Glutamatergic neuron (in vitro differentiated cells): ENCODE results near the gene RIN2. TPM values are rescaled to one million over a fixed set of nuclear protein-coding genes. Genes with fewer than 3 reads are reported as not detected.

Experiments used
- DNase-seq: peaks from one replicate; pipeline ENCODE4 v3.0.0; 2022
- H3K27ac Mint-ChIP-seq: one replicate; pipeline ENCODE4 v1.8.0; 2020; ENCODE audit warnings: mild to moderate bottlenecking, mixed read lengths, inconsistent platforms; ENCODE audit not compliant: unreplicated experiment
- H3K27me3 Mint-ChIP-seq: one replicate; pipeline ENCODE4 v1.8.0; 2020; ENCODE audit warnings: mild to moderate bottlenecking, moderate library complexity, mixed read lengths, inconsistent platforms; ENCODE audit not compliant: unreplicated experiment
- H3K36me3 Mint-ChIP-seq: one replicate; pipeline ENCODE4 v1.8.0; 2020; ENCODE audit warnings: mild to moderate bottlenecking, mixed read lengths, inconsistent platforms; ENCODE audit not compliant: unreplicated experiment
- H3K4me1 Mint-ChIP-seq: one replicate; pipeline ENCODE4 v1.8.0; 2020; ENCODE audit warnings: mild to moderate bottlenecking, low read depth, mixed read lengths, inconsistent platforms; ENCODE audit not compliant: unreplicated experiment
- H3K4me3 Mint-ChIP-seq: one replicate; pipeline ENCODE4 v1.8.0; 2020; ENCODE audit warnings: mild to moderate bottlenecking, mixed read lengths, inconsistent platforms; ENCODE audit not compliant: unreplicated experiment
- H3K9me3 Mint-ChIP-seq: one replicate; pipeline ENCODE4 v1.8.0; 2020; ENCODE audit warnings: mild to moderate bottlenecking, moderate library complexity, mixed read lengths, inconsistent platforms; ENCODE audit not compliant: unreplicated experiment
- total RNA-seq: library from RNA; stranded (reverse); fragmentation: NEBNext Ultra II Directional; extraction: Animal tissue kit (Norgen Biotek cat#: 25700); gene quantifications from one replicate; pipeline ENCODE4 v1.2.1, GENCODE V29; 2021; ENCODE audit not compliant: unreplicated experiment
- TF ChIP-seq, protein P1 (sequence below): fragments of 200-600 bp; sonication (generic); IDR thresholded peaks from one replicate; pipeline ENCODE4 v1.5.0; 2021; ENCODE audit not compliant: partially characterized antibody, unreplicated experiment

RIN2 gene
- total RNA-seq, 1 donor from 2014 or later: 108 TPM

DNA sequence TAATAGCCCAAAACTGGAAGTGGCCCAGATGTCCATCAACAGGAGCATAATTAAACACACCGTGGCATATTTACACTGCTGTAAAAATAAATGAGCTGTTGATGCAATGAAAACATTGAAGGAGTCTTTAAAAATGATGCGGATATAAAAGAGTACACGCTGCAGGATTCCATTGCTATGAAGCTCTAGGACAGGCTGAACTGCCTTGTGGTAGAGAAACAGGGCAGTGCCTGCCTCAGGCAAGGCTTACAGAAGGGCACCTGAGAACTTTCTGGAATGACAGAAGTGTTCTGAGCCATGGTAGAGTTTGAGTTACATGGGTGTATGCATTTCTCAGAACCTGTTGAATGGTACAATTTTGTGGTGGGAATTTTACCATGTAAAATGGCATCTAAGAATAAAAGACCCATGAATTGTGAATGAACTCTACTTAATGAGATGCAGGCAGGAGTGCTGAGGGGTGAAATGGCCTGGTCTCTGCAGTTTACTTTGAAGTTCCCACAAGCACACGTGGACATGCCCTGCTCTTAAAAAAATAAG, 45.3 kb upstream of the RIN2 start:
- TF ChIP-seq, protein P1, sequence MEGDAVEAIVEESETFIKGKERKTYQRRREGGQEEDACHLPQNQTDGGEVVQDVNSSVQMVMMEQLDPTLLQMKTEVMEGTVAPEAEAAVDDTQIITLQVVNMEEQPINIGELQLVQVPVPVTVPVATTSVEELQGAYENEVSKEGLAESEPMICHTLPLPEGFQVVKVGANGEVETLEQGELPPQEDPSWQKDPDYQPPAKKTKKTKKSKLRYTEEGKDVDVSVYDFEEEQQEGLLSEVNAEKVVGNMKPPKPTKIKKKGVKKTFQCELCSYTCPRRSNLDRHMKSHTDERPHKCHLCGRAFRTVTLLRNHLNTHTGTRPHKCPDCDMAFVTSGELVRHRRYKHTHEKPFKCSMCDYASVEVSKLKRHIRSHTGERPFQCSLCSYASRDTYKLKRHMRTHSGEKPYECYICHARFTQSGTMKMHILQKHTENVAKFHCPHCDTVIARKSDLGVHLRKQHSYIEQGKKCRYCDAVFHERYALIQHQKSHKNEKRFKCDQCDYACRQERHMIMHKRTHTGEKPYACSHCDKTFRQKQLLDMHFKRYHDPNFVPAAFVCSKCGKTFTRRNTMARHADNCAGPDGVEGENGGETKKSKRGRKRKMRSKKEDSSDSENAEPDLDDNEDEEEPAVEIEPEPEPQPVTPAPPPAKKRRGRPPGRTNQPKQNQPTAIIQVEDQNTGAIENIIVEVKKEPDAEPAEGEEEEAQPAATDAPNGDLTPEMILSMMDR: no peak
- no peaks in the 10 kb centered on the region for H3K36me3 Mint-ChIP-seq
- no peak for DNase-seq
- peaks cover 13% of the 10 kb centered on the region for H3K4me1 Mint-ChIP-seq
- peaks cover 2% of the 10 kb centered on the region for H3K9me3 Mint-ChIP-seq
- no peak overlapping the region for H3K27ac Mint-ChIP-seq
- H3K4me3 Mint-ChIP-seq: no peak overlapping the region
- H3K27me3 Mint-ChIP-seq: peaks cover 5% of the 10 kb centered on the region

DNA sequence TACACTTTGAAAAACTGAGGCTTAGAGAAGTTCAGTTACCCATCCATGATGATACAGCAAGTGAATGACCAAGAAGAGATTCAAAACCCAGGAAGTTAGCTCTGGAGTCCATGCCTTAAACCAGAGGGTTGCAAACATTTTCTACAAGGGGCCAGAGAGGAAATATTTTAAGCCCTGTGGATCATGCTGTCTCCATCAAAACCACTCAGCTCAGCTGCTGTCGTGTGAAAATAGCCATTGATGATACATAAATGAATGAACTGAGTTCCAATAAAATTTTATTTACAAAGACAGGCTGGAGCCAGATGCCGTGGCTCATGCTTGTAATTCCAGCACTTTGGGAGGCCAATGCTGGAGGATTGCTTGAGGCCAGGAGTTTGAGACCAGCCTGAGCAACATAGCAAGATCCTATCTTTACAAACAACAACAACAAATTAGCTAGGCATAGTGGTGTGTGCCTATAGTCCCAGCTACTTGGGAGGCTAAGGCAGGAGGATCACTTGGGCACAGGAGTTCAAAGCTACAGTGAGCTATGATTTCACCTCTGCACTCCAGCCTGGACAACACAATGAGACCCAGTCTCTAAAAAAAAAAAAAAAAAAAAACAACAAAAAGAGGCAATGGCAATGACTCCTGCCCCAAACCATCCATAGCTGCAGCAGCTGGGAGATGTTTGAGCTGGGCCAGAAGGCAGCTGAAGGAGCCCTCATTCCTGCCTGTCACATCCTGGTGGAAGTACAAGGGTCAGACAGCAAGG, 44.1 kb upstream of the RIN2 start:
- H3K27ac Mint-ChIP-seq: no peak overlapping the region
- TF ChIP-seq, protein P1: no peak
- H3K4me3 Mint-ChIP-seq: no peak overlapping the region
- peaks cover 6% of the 10 kb centered on the region for H3K36me3 Mint-ChIP-seq
- DNase-seq: no peak
- H3K4me1 Mint-ChIP-seq: peaks cover 13% of the 10 kb centered on the region
- H3K9me3 Mint-ChIP-seq: peaks cover 2% of the 10 kb centered on the region
- peaks cover 5% of the 10 kb centered on the region for H3K27me3 Mint-ChIP-seq

DNA sequence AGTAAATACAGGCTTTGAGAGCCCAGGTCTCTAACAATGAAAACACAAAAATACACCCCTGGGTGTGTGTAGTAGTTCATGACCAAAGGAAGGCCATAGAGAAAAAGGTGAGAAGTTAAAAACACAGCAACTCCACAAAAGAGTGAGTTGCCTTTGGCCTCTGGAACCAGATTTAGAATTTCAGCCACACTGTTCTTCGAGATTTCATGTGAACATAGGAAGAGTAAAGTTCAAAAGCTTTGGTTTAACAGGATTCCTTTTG, 43.5 kb upstream of the RIN2 start:
- TF ChIP-seq, protein P1: no peak
- peaks cover 9% of the 10 kb centered on the region for H3K36me3 Mint-ChIP-seq
- peaks cover 4% of the 10 kb centered on the region for H3K9me3 Mint-ChIP-seq
- DNase-seq: no peak
- peaks cover 13% of the 10 kb centered on the region for H3K4me1 Mint-ChIP-seq
- H3K27ac Mint-ChIP-seq: no peak overlapping the region
- H3K4me3 Mint-ChIP-seq: no peak overlapping the region
- H3K27me3 Mint-ChIP-seq: peaks cover 5% of the 10 kb centered on the region

- H3K27me3 Mint-ChIP-seq: peaks cover under 1% of the 10 kb centered on the region
- DNase-seq: no peak
- peaks cover 6% of the 10 kb centered on the region for H3K9me3 Mint-ChIP-seq
- no peak overlapping the region for H3K27ac Mint-ChIP-seq
- peaks cover 4% of the 10 kb centered on the region for H3K4me1 Mint-ChIP-seq
- peaks cover 9% of the 10 kb centered on the region for H3K36me3 Mint-ChIP-seq
- H3K4me3 Mint-ChIP-seq: no peak overlapping the region
- TF ChIP-seq, protein P1: no peak
These were observed 42.1 kb upstream of the RIN2 start for GRCh38 chr20:19715986-19716385.

GRCh38 chr20:19718880-19719279, 39.2 kb upstream of the RIN2 start:
- H3K27me3 Mint-ChIP-seq: no peaks in the 10 kb centered on the region
- peaks cover 13% of the 10 kb centered on the region for H3K36me3 Mint-ChIP-seq
- TF ChIP-seq, protein P1: no peak
- no peak overlapping the region for H3K4me3 Mint-ChIP-seq
- peaks cover 4% of the 10 kb centered on the region for H3K9me3 Mint-ChIP-seq
- no peak for DNase-seq
- no peak overlapping the region for H3K27ac Mint-ChIP-seq
- H3K4me1 Mint-ChIP-seq: no peaks in the 10 kb centered on the region
